H1 (cell line): ENCODE data around the gene SELENOI. TPM values are rescaled to one million over a fixed set of nuclear protein-coding genes. Genes with fewer than 3 reads are reported as not detected.
A peak's percentile ranks its signal among the peaks of the same experiment; 100 is the strongest.

Experiments
- CTCF ChIA-PET: fragments of 300-600 bp; sonication (Branson Sonifier 250); formaldehyde crosslinking; loops from one replicate; lab custom pipeline; 2021; ENCODE audit not compliant: partially characterized antibody; lab: Charles Lee
- POLR2A ChIA-PET: fragments of 300-600 bp; sonication (Branson Sonifier 250); formaldehyde crosslinking; loops from one replicate; lab custom pipeline; 2021; ENCODE audit warnings: inconsistent platforms; ENCODE audit not compliant: partially characterized antibody; lab: Charles Lee
- DNase-seq, 2 experiments: peaks; one replicate each; pipeline versions ENCODE4 v3.0.0 to v3.0.0-alpha.2; 2010 to 2022; ENCODE audit warnings: low spot score in 2 of 2, low read depth in 1 of 2, mixed read lengths in 1 of 2
- FAIRE-seq: peaks from 2 replicates; lab custom pipeline; 2011; peaks lifted over from hg19 to GRCh38; lab: Jason Lieb, UNC
- H2AFZ ChIP-seq: 2 replicates; pipeline ENCODE4 v1.8.1; 2012; ENCODE audit warnings: low read length, inconsistent platforms
- H2AK5ac ChIP-seq: 2 replicates; pipeline ENCODE4 v1.6.1; 2013; ENCODE audit warnings: low read depth, low read length
- H2BK120ac ChIP-seq: replicated peaks from 2 replicates; pipeline ENCODE3; 2013; ENCODE audit warnings: low read depth, low read length, inconsistent platforms
- H2BK12ac ChIP-seq: 2 replicates; pipeline ENCODE4 v1.6.1; 2013; ENCODE audit warnings: low read depth, low read length
- H2BK15ac ChIP-seq: 2 replicates; pipeline ENCODE4 v1.6.1; 2013; ENCODE audit warnings: low read length
- H2BK20ac ChIP-seq: 2 replicates; pipeline ENCODE4 v1.6.1; 2013; ENCODE audit warnings: low read length
- H2BK5ac ChIP-seq: 2 replicates; pipeline ENCODE4 v1.6.1; 2013; ENCODE audit warnings: low read depth, low read length
- H3K14ac ChIP-seq: 2 replicates; pipeline ENCODE4 v1.6.1; 2013; ENCODE audit warnings: inconsistent platforms; ENCODE audit not compliant: insufficient read length
- H3K18ac ChIP-seq: 2 replicates; pipeline ENCODE4 v1.6.1; 2013; ENCODE audit warnings: low read length; ENCODE audit errors: extremely low read depth
- H3K23ac ChIP-seq: 2 replicates; pipeline ENCODE4 v1.6.1; 2013; ENCODE audit warnings: inconsistent platforms; ENCODE audit not compliant: insufficient read length
- H3K23me2 ChIP-seq: 2 replicates; pipeline ENCODE4 v1.6.1; 2013; ENCODE audit warnings: low read depth, low read length
- H3K27ac ChIP-seq: 2 replicates; pipeline ENCODE4 v1.6.1; 2011; ENCODE audit warnings: low read depth, low read length, inconsistent platforms
- H3K27me3 ChIP-seq, 4 experiments: replicated peaks in 1 of 4; 1 replicate in 1 of 4; 2 replicates in 3 of 4; pipeline versions ENCODE4 v1.6.1 to v1.8.1; 2011 to 2013; ENCODE audit warnings: low read length in 3 of 4, mild to moderate bottlenecking in 3 of 4, inconsistent platforms in 2 of 4, mixed read lengths in 2 of 4, moderate library complexity in 1 of 4; ENCODE audit not compliant: control insufficient read depth in 3 of 4, insufficient read depth in 3 of 4; ENCODE audit errors: extremely low read depth in 1 of 4
- H3K36me3 ChIP-seq, 4 experiments: 2 replicates each; pipeline versions ENCODE4 v1.6.1 to v1.8.1; 2011 to 2013; ENCODE audit warnings: mild to moderate bottlenecking in 4 of 4, low read length in 3 of 4, moderate library complexity in 2 of 4, control low read depth in 1 of 4, inconsistent platforms in 1 of 4; ENCODE audit not compliant: insufficient read depth in 4 of 4, control insufficient read depth in 2 of 4
- H3K4ac ChIP-seq: replicated peaks from 2 replicates; pipeline ENCODE3; 2013; ENCODE audit warnings: low read length, low read depth, mixed read lengths, inconsistent platforms; ENCODE audit not compliant: insufficient read length
- H3K4me1 ChIP-seq, 4 experiments: replicated peaks in 1 of 4; 1 replicate in 1 of 4; 2 replicates in 3 of 4; pipeline versions ENCODE4 v1.6.1 to v1.8.1; 2011 to 2013; ENCODE audit warnings: low read length in 3 of 4, inconsistent platforms in 2 of 4, mixed read lengths in 1 of 4; ENCODE audit not compliant: insufficient read depth in 4 of 4, control insufficient read depth in 3 of 4
- H3K4me2 ChIP-seq, 2 experiments: 2 replicates each; pipeline versions ENCODE4 v1.6.1 to v1.8.1; 2011 to 2013; ENCODE audit warnings: low read depth in 2 of 2, low read length in 2 of 2, control low read depth in 1 of 2, inconsistent platforms in 1 of 2, mild to moderate bottlenecking in 1 of 2; ENCODE audit not compliant: insufficient read depth in 1 of 2
- H3K4me3 ChIP-seq, 4 experiments: fragments of 200-600, 300-600 bp in 1 of 4; sonication (generic), shearing (Covaris generic), sonication (Bioruptor Twin) in 1 of 4; 2 replicates each; pipeline versions ENCODE4 v1.5.1 to v1.8.1; 2011 to 2016; ENCODE audit warnings: low read length in 4 of 4, low read depth in 3 of 4, control low read depth in 2 of 4, inconsistent platforms in 2 of 4, mild to moderate bottlenecking in 2 of 4, mixed read lengths in 1 of 4, moderate library complexity in 1 of 4; ENCODE audit not compliant: insufficient read depth in 2 of 4; ENCODE audit errors: extremely low read depth in 1 of 4
- H3K56ac ChIP-seq: replicated peaks from 2 replicates; pipeline ENCODE3; 2013; ENCODE audit warnings: low read depth, mild to moderate bottlenecking, mixed read lengths, low read length, inconsistent platforms; ENCODE audit not compliant: insufficient read length
- H3K79me1 ChIP-seq: 2 replicates; pipeline ENCODE4 v1.6.1; 2013; ENCODE audit warnings: low read depth, low read length, control low read depth
- H3K79me2 ChIP-seq, 2 experiments: 2 replicates each; pipeline versions ENCODE4 v1.6.1 to v1.8.1; 2012 to 2013; ENCODE audit warnings: low read length in 2 of 2, mild to moderate bottlenecking in 2 of 2, inconsistent platforms in 1 of 2; ENCODE audit not compliant: insufficient read depth in 2 of 2, control insufficient read depth in 1 of 2
- H3K9ac ChIP-seq, 4 experiments: replicated peaks in 1 of 4; 1 replicate in 1 of 4; 2 replicates in 3 of 4; pipeline versions ENCODE4 v1.6.1 to v1.8.1; 2011 to 2013; ENCODE audit warnings: low read depth in 3 of 4, low read length in 3 of 4, control low read depth in 2 of 4, mild to moderate bottlenecking in 2 of 4, moderate library complexity in 2 of 4, inconsistent platforms in 1 of 4; ENCODE audit errors: extremely low read depth in 1 of 4
- H3K9me3 ChIP-seq, 2 experiments: 2 replicates each; pipeline versions ENCODE4 v1.6.1 to v1.8.1; 2012 to 2013; ENCODE audit warnings: mild to moderate bottlenecking in 2 of 2, moderate library complexity in 2 of 2, control low read depth in 1 of 2, inconsistent platforms in 1 of 2, low read depth in 1 of 2, low read length in 1 of 2, mixed read lengths in 1 of 2; ENCODE audit not compliant: insufficient read depth in 2 of 2
- H4K20me1 ChIP-seq, 2 experiments: replicated peaks in 1 of 2; 2 replicates each; pipeline versions ENCODE3 to v1.8.1; 2011 to 2013; ENCODE audit warnings: inconsistent platforms in 2 of 2, low read length in 2 of 2, mild to moderate bottlenecking in 1 of 2; ENCODE audit not compliant: insufficient read depth in 2 of 2, control insufficient read depth in 1 of 2
- H4K5ac ChIP-seq: 2 replicates; pipeline ENCODE4 v1.6.1; 2013; ENCODE audit warnings: low read length, low read depth, mixed read lengths, inconsistent platforms; ENCODE audit not compliant: insufficient read length
- H4K8ac ChIP-seq: 2 replicates; pipeline ENCODE4 v1.8.0; 2013; ENCODE audit warnings: mild to moderate bottlenecking, moderate library complexity, low read length, inconsistent platforms; ENCODE audit not compliant: insufficient read depth; ENCODE audit errors: extremely low read depth
- H4K91ac ChIP-seq: replicated peaks from 2 replicates; pipeline ENCODE3; 2013; ENCODE audit warnings: low read length, mixed read lengths, inconsistent platforms; ENCODE audit not compliant: insufficient read length
- BACH1 ChIP-seq: IDR thresholded peaks from 2 replicates; pipeline ENCODE4 v1.6.1; 2012; ENCODE audit warnings: low read length, improper control_type of control experiment
- CBX5 ChIP-seq: fragments of 300-800, 300-1000 bp; sonication (generic); IDR thresholded peaks from 2 replicates; pipeline ENCODE4 v1.7.1; 2016; ENCODE audit warnings: antibody characterized with exemption, low read length, low read depth
- CHD1 ChIP-seq: IDR thresholded peaks from 2 replicates; pipeline ENCODE4 v1.6.1; 2012; ENCODE audit warnings: low read depth, low read length, improper control_type of control experiment
- CTBP2 ChIP-seq: IDR thresholded peaks from 2 replicates; pipeline ENCODE4 v1.7.0; 2011; ENCODE audit warnings: borderline replicate concordance, mild to moderate bottlenecking, moderate library complexity, mixed read lengths, low read length; ENCODE audit not compliant: insufficient read depth, insufficient read length
- GTF2F1 ChIP-seq: IDR thresholded peaks from 2 replicates; pipeline ENCODE4 v1.6.1; 2012; ENCODE audit warnings: low read depth, low read length, improper control_type of control experiment, borderline replicate concordance
- JUND ChIP-seq: IDR thresholded peaks from 2 replicates; pipeline ENCODE4 v1.6.1; 2011; ENCODE audit warnings: mild to moderate bottlenecking, improper control_type of control experiment, low read length
- NANOG ChIP-seq: IDR thresholded peaks from 2 replicates; pipeline ENCODE4 v1.6.1; 2011; ENCODE audit warnings: low read length, low read depth, mild to moderate bottlenecking, inconsistent platforms; ENCODE audit not compliant: insufficient read depth, poor library complexity, severe bottlenecking
- POLR2A ChIP-seq, 2 experiments: IDR thresholded peaks; 1 replicate in 1 of 2; 2 replicates in 1 of 2; pipeline ENCODE4 v1.6.1; 2011; ENCODE audit warnings: low read depth in 2 of 2, low read length in 2 of 2, mild to moderate bottlenecking in 2 of 2; ENCODE audit errors: control extremely low read depth in 1 of 2
- SRF ChIP-seq: IDR thresholded peaks from 2 replicates; pipeline ENCODE4 v1.6.1; 2011; ENCODE audit warnings: mild to moderate bottlenecking, low read depth, low read length, moderate library complexity
- TAF1 ChIP-seq: IDR thresholded peaks from 2 replicates; pipeline ENCODE4 v1.6.1; 2011; ENCODE audit warnings: mild to moderate bottlenecking, low read depth, low read length
- WGBS, 2 experiments: shearing (Covaris generic) in 1 of 2; methylation state at CpG; one replicate each; pipeline versions ENCODE4 v1.1.6 to v1.1.7; 2013 to 2015; ENCODE audit warnings: low lambda C conversion rate in 2 of 2, mixed read lengths in 2 of 2, inconsistent platforms in 1 of 2, low coverage in 1 of 2, missing lambda C conversion rate in 1 of 2; ENCODE audit not compliant: insufficient replicate concordance in 2 of 2, insufficient coverage in 1 of 2, insufficient read length in 1 of 2; ENCODE audit errors: extremely low coverage in 1 of 2, missing lambda C conversion rate in 1 of 2; 5-methylcytosine and 5-hydroxymethylcytosine counted together
- polyA plus RNA-seq, 7 experiments: library from polyadenylated mRNA; depleted of rRNA in 3 of 7; stranded (reverse) in 5 of 7; unstranded in 2 of 7; fragments of >200 nt in 5 of 7; fragments of 200-250 nt in 2 of 7; gene quantifications; 1 replicate in 5 of 7; 2 replicates in 1 of 7; 4 replicates in 1 of 7; pipeline versions ENCODE4 v1.2.1 to v1.2.3, GENCODE V29; 2011 to 2013; ENCODE audit warnings: missing spikeins in 2 of 7, mixed read lengths in 2 of 7
- total RNA-seq: library from RNA; stranded (reverse); fragmentation: NEBNext Ultra II Directional; extraction: Animal tissue kit (Norgen Biotek cat#: 25700); gene quantifications from 2 replicates; pipeline ENCODE4 v1.2.1, GENCODE V29; 2021
- TF ChIP-seq, protein P1 (sequence below): IDR thresholded peaks from 2 replicates; pipeline ENCODE4 v1.6.1; 2011; ENCODE audit warnings: low read depth, mild to moderate bottlenecking, low read length; ENCODE audit not compliant: insufficient read depth
- TF ChIP-seq, protein P2 (sequence below), 3 experiments: IDR thresholded peaks; 1 replicate in 2 of 3; 2 replicates in 1 of 3; pipeline versions ENCODE4 v1.5.1 to v1.6.1; 2011; ENCODE audit warnings: low read length in 3 of 3, mild to moderate bottlenecking in 3 of 3, inconsistent platforms in 2 of 3, low read depth in 1 of 3, moderate library complexity in 1 of 3; ENCODE audit not compliant: insufficient read depth in 1 of 3; ENCODE audit errors: control extremely low read depth in 1 of 3

Gene SELENOI
- total and polyA plus RNA-seq, 2 of the 8 experiments (the other 6 are each of a cell fraction or from before 2014, with no cell fraction given), result 15.9 to 63.8 TPM

DNA sequence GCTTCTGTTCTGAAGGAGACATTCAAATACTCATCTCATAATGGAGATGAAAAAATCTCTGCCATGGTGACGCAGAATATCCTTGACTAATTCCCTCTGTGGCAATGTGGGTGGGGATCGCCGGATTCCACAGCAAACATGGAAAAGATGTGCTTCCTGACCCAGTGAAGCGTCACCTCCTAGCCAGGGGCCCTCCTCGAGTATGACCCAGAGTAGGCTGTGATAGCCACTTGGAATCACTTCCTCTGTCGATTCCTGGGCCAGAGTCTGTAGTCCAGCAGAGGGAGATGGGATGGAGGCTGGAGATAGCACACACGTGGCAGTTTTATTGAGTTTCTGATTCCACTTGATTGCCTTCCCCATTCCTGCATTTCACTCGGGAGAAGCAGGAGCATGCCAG is 92.6 kb downstream of the SELENOI start:
- Histone ChIP-seq H2AFZ (peak overlapping the region; percentile 91), H2BK5ac (no peak overlapping the region), H3K56ac (no peak overlapping the region), H3K23me2 (no peaks in the 10 kb centered on the region), H4K20me1 (no peaks in the 10 kb centered on the region), H2BK15ac (no peak overlapping the region), H3K14ac (no peak overlapping the region), H2BK12ac (no peak overlapping the region), H3K4ac (no peak overlapping the region), H3K79me1 (no peaks in the 10 kb centered on the region), H3K27ac (no peak overlapping the region), H4K91ac (no peak overlapping the region), H3K4me2 (no peak overlapping the region), H3K27me3 (no peaks in the 10 kb centered on the region), H4K8ac (no peak overlapping the region), H2BK120ac (no peak overlapping the region), H2BK20ac (no peak overlapping the region), H3K9ac (no peak overlapping the region), H3K23ac (no peak overlapping the region), H3K9me3 (no peaks in the 10 kb centered on the region), H3K36me3 (no peaks in the 10 kb centered on the region), H2AK5ac (no peak overlapping the region), H3K18ac (no peak overlapping the region), H3K4me3 (no peak overlapping the region), H4K5ac (no peak overlapping the region), H3K79me2 (no peaks in the 10 kb centered on the region), H3K4me1 (no peaks in the 10 kb centered on the region)
- CTCF ChIA-PET, result interaction anchor here (0.5 to 1.0 kb wide), 2 partner anchors 21 to 22 kb away, joined by 3 read pairs; no protein-coding TSS in a partner anchor
- no peak for FAIRE-seq
- no peak for DNase-seq
- 85% methylated on average over 8 of the region's 8 CpGs; no CpG with 5 or more reads in 1 of the 2 experiments for WGBS, 2 experiments
- POLR2A ChIA-PET, result interaction anchor here (1.5 kb wide), 1 partner anchor 21 kb away, joined by 3 read pairs; no protein-coding TSS in a partner anchor
- TF ChIP-seq TAF1 (no peak), CBX5 (no peak), JUND (no peak), NANOG (no peak), CHD1 (no peak), SRF (no peak), GTF2F1 (no peak), POLR2A (IDR thresholded peaks at IDR 0.05; ENCODE audit: control extremely low read depth in 1 of 2, low read depth in 2 of 2, low read length in 2 of 2) (no peak), BACH1 (no peak), CTBP2 (no peak)
- TF ChIP-seq, protein P1, sequence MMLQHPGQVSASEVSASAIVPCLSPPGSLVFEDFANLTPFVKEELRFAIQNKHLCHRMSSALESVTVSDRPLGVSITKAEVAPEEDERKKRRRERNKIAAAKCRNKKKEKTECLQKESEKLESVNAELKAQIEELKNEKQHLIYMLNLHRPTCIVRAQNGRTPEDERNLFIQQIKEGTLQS, result no peak
- TF ChIP-seq, protein P2, sequence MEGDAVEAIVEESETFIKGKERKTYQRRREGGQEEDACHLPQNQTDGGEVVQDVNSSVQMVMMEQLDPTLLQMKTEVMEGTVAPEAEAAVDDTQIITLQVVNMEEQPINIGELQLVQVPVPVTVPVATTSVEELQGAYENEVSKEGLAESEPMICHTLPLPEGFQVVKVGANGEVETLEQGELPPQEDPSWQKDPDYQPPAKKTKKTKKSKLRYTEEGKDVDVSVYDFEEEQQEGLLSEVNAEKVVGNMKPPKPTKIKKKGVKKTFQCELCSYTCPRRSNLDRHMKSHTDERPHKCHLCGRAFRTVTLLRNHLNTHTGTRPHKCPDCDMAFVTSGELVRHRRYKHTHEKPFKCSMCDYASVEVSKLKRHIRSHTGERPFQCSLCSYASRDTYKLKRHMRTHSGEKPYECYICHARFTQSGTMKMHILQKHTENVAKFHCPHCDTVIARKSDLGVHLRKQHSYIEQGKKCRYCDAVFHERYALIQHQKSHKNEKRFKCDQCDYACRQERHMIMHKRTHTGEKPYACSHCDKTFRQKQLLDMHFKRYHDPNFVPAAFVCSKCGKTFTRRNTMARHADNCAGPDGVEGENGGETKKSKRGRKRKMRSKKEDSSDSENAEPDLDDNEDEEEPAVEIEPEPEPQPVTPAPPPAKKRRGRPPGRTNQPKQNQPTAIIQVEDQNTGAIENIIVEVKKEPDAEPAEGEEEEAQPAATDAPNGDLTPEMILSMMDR (IDR thresholded peaks at IDR 0.05; ENCODE audit: control extremely low read depth in 1 of 3, insufficient read depth in 1 of 3, low read depth in 1 of 3, low read length in 3 of 3), result no peak
